Uterus (tissue), 4 donors: ENCODE results near the gene BACH2. TPM values are rescaled to one million over a fixed set of nuclear protein-coding genes. Genes with fewer than 3 reads are reported as not detected.

Experiments used
- DNase-seq, 2 donors: peaks; one replicate each; pipeline ENCODE4 v3.0.0-alpha.2; 2019 to 2020
- H3K27ac ChIP-seq, 2 donors: fragments of 200-600 bp; sonication (generic); 1 replicate in 1 of 2; 2 replicates in 1 of 2; pipeline ENCODE4 v1.5.1; 2016 to 2018
- H3K27me3 ChIP-seq, 2 donors: fragments of 200-600 bp; sonication (generic); one replicate each; pipeline ENCODE4 v1.5.1; 2018 to 2019; ENCODE audit warnings: control low read depth in 1 of 2
- H3K36me3 ChIP-seq, 2 donors: fragments of 200-600 bp; sonication (generic); one replicate each; pipeline ENCODE4 v1.5.1; 2019; ENCODE audit warnings: control low read depth in 1 of 2
- H3K4me1 ChIP-seq, 2 donors: fragments of 200-600 bp; sonication (generic); one replicate each; pipeline ENCODE4 v1.5.1; 2018 to 2019; ENCODE audit warnings: control low read depth in 1 of 2
- H3K4me3 ChIP-seq, 2 donors: fragments of 200-600 bp; sonication (generic); 1 replicate in 1 of 2; 2 replicates in 1 of 2; pipeline ENCODE4 v1.5.1; 2018 to 2019; ENCODE audit warnings: mild to moderate bottlenecking in 1 of 2
- H3K9me3 ChIP-seq, 2 donors: fragments of 200-600 bp; sonication (generic); one replicate each; pipeline ENCODE4 v1.5.1; 2019; ENCODE audit warnings: control low read depth in 1 of 2
- CTCF ChIP-seq, 4 experiments: fragments of 200-600 bp in 2 of 4; fragments of 450-650 bp in 2 of 4; sonication (generic) in 2 of 4; IDR thresholded peaks; one replicate each; pipeline ENCODE4 v1.5.1; 2016 to 2019; ENCODE audit warnings: antibody characterized with exemption in 4 of 4, mild to moderate bottlenecking in 2 of 4, moderate library complexity in 1 of 4
- POLR2A ChIP-seq, 2 donors: fragments of 450-650 bp; IDR thresholded peaks; one replicate each; pipeline ENCODE4 v1.6.1; 2016; ENCODE audit warnings: antibody characterized with exemption in 2 of 2, mild to moderate bottlenecking in 1 of 2, moderate library complexity in 1 of 2
- intact Hi-C: fragments of 100-400 bp; cut with DNase I; formaldehyde crosslinking; loops from one replicate; pipeline ENCODE4 v1.15.1; 2023; ENCODE audit warnings: low total_unique reads
- total RNA-seq, 4 donors: library from RNA; depleted of rRNA in 3 of 4; stranded (reverse); fragments of >200 nt in 3 of 4; gene quantifications; one replicate each; pipeline versions ENCODE4 v1.1.0 to v1.2.4, GENCODE V29; 2014 to 2023
- donor health status: DM: yes; HTN: yes; CAD: no.

Gene BACH2
- total RNA-seq, 4 donors from 2014 or later = 1.3 to 15.0 (median 9.7) TPM

- Histone ChIP-seq H3K4me1 (no peaks in the 10 kb centered on the region), H3K27ac (peak overlapping the region; percentile 16 to 35), H3K4me3 (no peak overlapping the region), H3K36me3 (no peaks in the 10 kb centered on the region), H3K27me3 (no peaks in the 10 kb centered on the region), H3K9me3 (no peaks in the 10 kb centered on the region)
- DNase-seq = peak; percentile 70 to 78
- intact Hi-C loops = loop anchor here (10.0 kb wide), 1 partner anchor 454 kb away; no protein-coding TSS in a partner anchor
- TF ChIP-seq CTCF (IDR thresholded peaks at IDR 0.05) (peak; percentile 64 to 79 (median 68)), POLR2A (IDR thresholded peaks at IDR 0.05) (no peak)
Observed at GRCh38 chr6:89940225-89941027, 356.2 kb downstream of the BACH2 start.

GRCh38 chr6:89939144-89939543 lies 357.5 kb downstream of the BACH2 start:
- intact Hi-C loops = no loop called here
- TF ChIP-seq POLR2A (IDR thresholded peaks at IDR 0.05) (no peak), CTCF (IDR thresholded peaks at IDR 0.05) (no peak)
- no peaks in the 10 kb centered on the region for H3K36me3 ChIP-seq

GRCh38 chr6:89938014-89938413 lies 358.6 kb downstream of the BACH2 start:
- DNase-seq = no peak
- no peak for TF ChIP-seq CTCF (IDR thresholded peaks at IDR 0.05)
- TF ChIP-seq POLR2A (IDR thresholded peaks at IDR 0.05) = no peak
- intact Hi-C loops = no loop called here

More at GRCh38 chr6:89939144-89939543, 357.5 kb downstream of the BACH2 start:
- no peaks in the 10 kb centered on the region for H3K4me1 ChIP-seq
- no peak for DNase-seq
- no peak overlapping the region for H3K27ac ChIP-seq
- no peaks in the 10 kb centered on the region for H3K9me3 ChIP-seq
- H3K27me3 ChIP-seq = no peaks in the 10 kb centered on the region
- H3K4me3 ChIP-seq = no peak overlapping the region

GRCh38 chr6:89936177-89936576 lies 360.5 kb downstream of the BACH2 start:
- Histone ChIP-seq H3K36me3 (no peaks in the 10 kb centered on the region), H3K27ac (no peak overlapping the region), H3K4me3 (no peak overlapping the region), H3K9me3 (no peaks in the 10 kb centered on the region), H3K27me3 (no peaks in the 10 kb centered on the region), H3K4me1 (no peaks in the 10 kb centered on the region)
- TF ChIP-seq CTCF (IDR thresholded peaks at IDR 0.05) (no peak), POLR2A (IDR thresholded peaks at IDR 0.05) (no peak)
- intact Hi-C loops = no loop called here
- no peak for DNase-seq

More at GRCh38 chr6:89938014-89938413, 358.6 kb downstream of the BACH2 start:
- Histone ChIP-seq H3K27me3 (no peaks in the 10 kb centered on the region), H3K9me3 (no peaks in the 10 kb centered on the region), H3K27ac (no peak overlapping the region), H3K4me1 (no peaks in the 10 kb centered on the region), H3K36me3 (no peaks in the 10 kb centered on the region), H3K4me3 (no peak overlapping the region)

GRCh38 chr6:89934685-89935366 lies 361.8 kb downstream of the BACH2 start:
- intact Hi-C loops = no loop called here

More at GRCh38 chr6:89934685-89935366, 361.8 kb downstream of the BACH2 start:
- DNase-seq = no peak
- Histone ChIP-seq H3K4me3 (no peak overlapping the region), H3K36me3 (no peaks in the 10 kb centered on the region), H3K27ac (no peak overlapping the region), H3K27me3 (no peaks in the 10 kb centered on the region), H3K4me1 (no peaks in the 10 kb centered on the region), H3K9me3 (no peaks in the 10 kb centered on the region)
- TF ChIP-seq CTCF (IDR thresholded peaks at IDR 0.05) = no peak
- no peak for TF ChIP-seq POLR2A (IDR thresholded peaks at IDR 0.05)
